Ishikawa (cell line): ENCODE results near the gene MACF1.

Experiments used
- CEBPB ChIP-seq: IDR thresholded peaks from 2 replicates; pipeline ENCODE4 v1.6.1; 2012
- CREB1 ChIP-seq: IDR thresholded peaks from 2 replicates; pipeline ENCODE4 v1.6.1; 2012; ENCODE audit warnings: low read depth
- EGR1 ChIP-seq: IDR thresholded peaks from 2 replicates; pipeline ENCODE4 v1.6.1; 2012
- EP300 ChIP-seq: IDR thresholded peaks from 2 replicates; pipeline ENCODE4 v1.6.1; 2012; ENCODE audit warnings: borderline replicate concordance
- FOXM1 ChIP-seq: IDR thresholded peaks from 2 replicates; pipeline ENCODE4 v1.6.1; 2012; ENCODE audit warnings: low read depth, borderline replicate concordance
- MAX ChIP-seq: IDR thresholded peaks from 2 replicates; pipeline ENCODE4 v1.6.1; 2012
- NFIC ChIP-seq: IDR thresholded peaks from 2 replicates; pipeline ENCODE4 v1.6.1; 2012
- RAD21 ChIP-seq: IDR thresholded peaks from 2 replicates; pipeline ENCODE4 v1.6.1; 2012; ENCODE audit warnings: low read depth
- TAF1 ChIP-seq: IDR thresholded peaks from 2 replicates; pipeline ENCODE4 v1.6.1; 2012; ENCODE audit warnings: low read depth, mild to moderate bottlenecking
- TCF12 ChIP-seq: IDR thresholded peaks from 2 replicates; pipeline ENCODE4 v1.6.1; 2012; ENCODE audit warnings: low read depth
- TEAD4 ChIP-seq: IDR thresholded peaks from 2 replicates; pipeline ENCODE4 v1.6.1; 2012
- YY1 ChIP-seq: IDR thresholded peaks from 2 replicates; pipeline ENCODE4 v1.6.1; 2012; ENCODE audit warnings: low read depth
- ZBTB7A ChIP-seq: IDR thresholded peaks from 2 replicates; pipeline ENCODE4 v1.6.1; 2012; ENCODE audit warnings: low read depth
- TF ChIP-seq, protein P1 (sequence below): IDR thresholded peaks from 2 replicates; pipeline ENCODE4 v1.6.1; 2012
- TF ChIP-seq, protein P2 (sequence below): IDR thresholded peaks from 2 replicates; pipeline ENCODE4 v1.6.1; 2012; ENCODE audit warnings: low read depth, mild to moderate bottlenecking

The MACF1 gene

DNA sequence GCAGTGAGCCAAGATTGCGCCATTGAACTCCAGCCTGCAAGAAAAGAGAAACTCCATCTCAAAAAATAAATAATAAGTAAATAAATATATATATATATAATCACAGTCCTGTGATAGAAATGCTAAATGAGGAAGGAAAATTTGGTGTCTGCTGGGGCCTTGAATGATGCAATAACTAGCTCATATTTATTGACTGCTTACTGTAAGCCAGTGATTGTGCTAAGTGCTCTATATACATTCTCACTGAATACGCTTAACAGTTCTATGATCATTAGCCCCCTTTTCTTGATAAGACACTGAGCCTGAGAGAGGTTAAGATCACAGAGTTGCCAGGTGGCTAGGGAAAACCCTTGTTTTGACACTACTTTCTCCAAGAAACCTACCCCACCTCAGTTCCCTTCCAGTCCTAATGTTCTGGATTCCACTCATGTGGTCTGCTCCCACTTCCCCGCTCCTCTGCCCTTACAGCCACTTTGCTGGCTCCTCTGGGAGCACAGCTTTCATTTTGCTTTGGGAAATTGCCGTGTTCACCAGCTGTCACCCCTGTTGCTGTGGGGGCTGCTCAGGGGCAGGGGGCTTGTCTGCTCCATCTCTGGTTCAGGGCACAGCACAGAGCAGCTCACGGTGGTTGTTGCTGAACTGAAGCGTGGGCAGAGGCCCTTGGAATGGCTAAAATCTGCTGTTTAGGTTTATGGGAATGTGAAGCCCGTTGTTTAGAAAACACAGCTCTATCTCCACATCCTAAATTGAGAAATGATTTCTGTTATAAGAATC lies 284.5 kb downstream of the MACF1 start:
- 0 out of 2 replicates have a peak, but pooled peaks have one; percentile 12 for TF ChIP-seq ZBTB7A
- TF ChIP-seq, protein P1, sequence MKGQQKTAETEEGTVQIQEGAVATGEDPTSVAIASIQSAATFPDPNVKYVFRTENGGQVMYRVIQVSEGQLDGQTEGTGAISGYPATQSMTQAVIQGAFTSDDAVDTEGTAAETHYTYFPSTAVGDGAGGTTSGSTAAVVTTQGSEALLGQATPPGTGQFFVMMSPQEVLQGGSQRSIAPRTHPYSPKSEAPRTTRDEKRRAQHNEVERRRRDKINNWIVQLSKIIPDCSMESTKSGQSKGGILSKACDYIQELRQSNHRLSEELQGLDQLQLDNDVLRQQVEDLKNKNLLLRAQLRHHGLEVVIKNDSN: no peak
- no peak for TF ChIP-seq CEBPB

- TF ChIP-seq, protein P2, sequence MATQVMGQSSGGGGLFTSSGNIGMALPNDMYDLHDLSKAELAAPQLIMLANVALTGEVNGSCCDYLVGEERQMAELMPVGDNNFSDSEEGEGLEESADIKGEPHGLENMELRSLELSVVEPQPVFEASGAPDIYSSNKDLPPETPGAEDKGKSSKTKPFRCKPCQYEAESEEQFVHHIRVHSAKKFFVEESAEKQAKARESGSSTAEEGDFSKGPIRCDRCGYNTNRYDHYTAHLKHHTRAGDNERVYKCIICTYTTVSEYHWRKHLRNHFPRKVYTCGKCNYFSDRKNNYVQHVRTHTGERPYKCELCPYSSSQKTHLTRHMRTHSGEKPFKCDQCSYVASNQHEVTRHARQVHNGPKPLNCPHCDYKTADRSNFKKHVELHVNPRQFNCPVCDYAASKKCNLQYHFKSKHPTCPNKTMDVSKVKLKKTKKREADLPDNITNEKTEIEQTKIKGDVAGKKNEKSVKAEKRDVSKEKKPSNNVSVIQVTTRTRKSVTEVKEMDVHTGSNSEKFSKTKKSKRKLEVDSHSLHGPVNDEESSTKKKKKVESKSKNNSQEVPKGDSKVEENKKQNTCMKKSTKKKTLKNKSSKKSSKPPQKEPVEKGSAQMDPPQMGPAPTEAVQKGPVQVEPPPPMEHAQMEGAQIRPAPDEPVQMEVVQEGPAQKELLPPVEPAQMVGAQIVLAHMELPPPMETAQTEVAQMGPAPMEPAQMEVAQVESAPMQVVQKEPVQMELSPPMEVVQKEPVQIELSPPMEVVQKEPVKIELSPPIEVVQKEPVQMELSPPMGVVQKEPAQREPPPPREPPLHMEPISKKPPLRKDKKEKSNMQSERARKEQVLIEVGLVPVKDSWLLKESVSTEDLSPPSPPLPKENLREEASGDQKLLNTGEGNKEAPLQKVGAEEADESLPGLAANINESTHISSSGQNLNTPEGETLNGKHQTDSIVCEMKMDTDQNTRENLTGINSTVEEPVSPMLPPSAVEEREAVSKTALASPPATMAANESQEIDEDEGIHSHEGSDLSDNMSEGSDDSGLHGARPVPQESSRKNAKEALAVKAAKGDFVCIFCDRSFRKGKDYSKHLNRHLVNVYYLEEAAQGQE: no peak
- TF ChIP-seq EGR1 (no peak), CREB1 (no peak), RAD21 (no peak), EP300 (no peak), FOXM1 (no peak), MAX (no peak), ZBTB7A (no peak), TCF12 (no peak)
- TF ChIP-seq, protein P1: no peak
These were observed 285.2 kb downstream of the MACF1 start for GRCh38 chr1:39489567-39490239.

DNA sequence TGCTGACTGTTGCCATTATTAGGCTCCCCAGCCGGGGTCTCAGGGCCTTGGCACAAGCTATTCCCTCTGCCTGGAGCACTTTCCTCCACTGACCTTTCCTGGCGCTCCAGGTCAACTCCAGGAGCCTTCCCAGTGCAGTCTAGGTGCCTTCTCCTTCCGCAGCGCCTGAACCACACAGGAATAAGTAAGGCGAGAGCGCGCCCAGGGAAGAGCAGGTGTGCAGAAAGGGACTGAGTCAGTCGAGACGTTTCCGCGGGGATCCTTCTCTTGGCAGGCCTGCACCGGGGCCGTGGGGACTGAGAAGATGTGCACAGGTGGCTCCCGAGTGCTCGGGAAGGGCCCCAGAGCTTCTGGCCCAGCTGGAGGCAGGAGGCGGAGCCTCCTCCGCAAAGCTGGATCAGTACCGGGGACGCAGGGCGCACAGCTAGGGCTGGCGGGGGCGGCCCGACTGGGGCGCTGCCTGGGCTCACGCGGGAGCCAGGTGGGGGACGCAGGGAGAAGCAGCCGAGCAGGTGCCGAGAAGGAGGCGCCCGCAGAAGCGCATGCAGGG lies 286.2 kb downstream of the MACF1 start:
- TF ChIP-seq EGR1: peak; percentile 52; the same call in 1 of the 2 replicates
- no peak for TF ChIP-seq NFIC
- TF ChIP-seq, protein P1: no peak

- TF ChIP-seq CEBPB (no peak), MAX (peak; percentile 82), TAF1 (peak; percentile 39; the same call in 1 of the 2 replicates)
These were observed 286.8 kb downstream of the MACF1 start, which contains the start of gene BMP8A for GRCh38 chr1:39491146-39491921. Gene BMP8A (plus strand): TSS chr1:39491636. CDS start chr1:39491992, 356 bp downstream.

DNA sequence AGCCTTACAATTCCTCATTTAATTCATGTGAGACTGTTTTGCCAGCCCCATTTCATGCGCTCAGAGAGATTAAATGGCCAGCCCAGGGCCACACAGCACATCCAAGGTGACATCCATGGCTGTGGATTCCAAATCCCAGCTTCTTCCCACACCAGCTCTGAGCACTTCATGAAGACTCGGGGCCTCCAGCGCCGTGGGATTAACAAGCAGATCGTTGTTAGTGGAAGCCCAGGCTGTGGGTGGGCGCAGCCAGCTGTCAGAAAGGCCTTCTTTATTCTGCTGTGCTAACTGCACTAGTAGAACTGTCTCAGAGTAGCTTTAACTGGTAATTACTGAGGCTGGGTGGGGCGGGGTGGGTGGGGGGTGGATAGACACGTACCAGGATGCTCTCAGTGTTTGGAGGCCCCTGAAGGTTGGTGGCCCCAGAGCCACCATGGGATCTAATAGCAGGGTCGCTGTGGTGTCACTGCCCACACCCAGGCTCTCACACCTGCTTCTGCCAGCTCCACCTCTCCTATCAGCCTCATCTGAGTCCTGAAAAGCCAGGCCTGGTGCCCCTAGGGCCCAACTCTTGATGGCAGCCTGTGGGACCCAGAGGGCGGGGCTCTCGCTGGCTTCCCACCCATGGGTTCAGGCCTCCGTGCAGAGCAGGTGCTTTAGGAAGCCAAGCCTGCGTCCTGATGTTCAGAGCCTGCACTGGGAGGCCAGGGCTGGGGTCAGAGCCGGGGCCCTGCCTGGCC lies 290.3 kb downstream of the MACF1 start:
- TF ChIP-seq NFIC: no peak
- TF ChIP-seq EGR1: no peak
- TF ChIP-seq CEBPB: no peak
- no peak for TF ChIP-seq FOXM1
- no peak for TF ChIP-seq RAD21
- no peak for TF ChIP-seq TEAD4
- TF ChIP-seq YY1: no peak
- TF ChIP-seq MAX: no peak
- TF ChIP-seq, protein P1: no peak
- TF ChIP-seq TAF1: no peak

DNA sequence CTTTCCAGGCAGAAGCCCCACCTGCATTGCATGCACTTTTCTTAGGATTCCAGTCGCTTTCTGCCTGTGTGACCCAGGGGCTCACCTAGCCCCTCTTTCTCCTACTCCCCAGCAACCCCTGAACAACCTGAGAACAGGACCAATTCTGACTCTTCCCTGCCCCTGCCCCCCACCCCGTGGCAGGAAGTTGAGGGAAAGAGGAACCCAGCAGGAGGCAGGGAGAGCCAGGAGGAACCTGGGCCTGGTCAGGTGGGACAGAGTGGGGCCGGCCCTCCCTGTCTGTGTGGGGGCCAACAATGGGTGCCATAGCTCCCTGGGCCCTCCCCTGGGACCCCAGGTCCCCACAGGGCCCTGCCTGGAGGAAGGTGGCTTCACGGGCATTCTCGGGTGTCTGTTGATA lies 293.1 kb downstream of the MACF1 start:
- no peak for TF ChIP-seq EGR1
- TF ChIP-seq FOXM1: no peak
- no peak for TF ChIP-seq YY1
